ENCODE measurements around the gene SETD3. TPM values are rescaled to one million over a fixed set of nuclear protein-coding genes. Genes with fewer than 3 reads are reported as not detected.

Gene SETD3
- total RNA-seq, 4 donors from 2014 or later, result 76.3 to 110 (median 96.6) TPM

DNA sequence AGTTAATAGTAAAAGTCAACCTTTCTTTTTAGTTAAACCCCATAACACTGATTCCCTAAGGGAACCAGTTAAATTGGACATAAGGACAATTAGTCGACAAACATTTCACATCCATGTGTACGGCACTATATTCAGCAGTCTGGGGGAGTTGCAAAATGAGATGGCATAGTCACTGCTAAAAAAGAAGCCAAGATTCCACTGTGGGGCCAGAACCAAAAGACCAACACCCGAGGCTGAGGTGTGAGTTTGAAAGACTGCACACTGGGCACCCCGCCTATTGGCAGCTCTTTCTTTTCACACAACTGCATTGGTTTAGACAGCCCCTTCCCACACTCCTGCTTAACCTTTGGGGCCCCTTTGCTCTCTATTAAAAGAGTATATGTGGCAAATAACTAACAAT is 16.7 kb downstream of the SETD3 start:
- TF ChIP-seq, protein P1, sequence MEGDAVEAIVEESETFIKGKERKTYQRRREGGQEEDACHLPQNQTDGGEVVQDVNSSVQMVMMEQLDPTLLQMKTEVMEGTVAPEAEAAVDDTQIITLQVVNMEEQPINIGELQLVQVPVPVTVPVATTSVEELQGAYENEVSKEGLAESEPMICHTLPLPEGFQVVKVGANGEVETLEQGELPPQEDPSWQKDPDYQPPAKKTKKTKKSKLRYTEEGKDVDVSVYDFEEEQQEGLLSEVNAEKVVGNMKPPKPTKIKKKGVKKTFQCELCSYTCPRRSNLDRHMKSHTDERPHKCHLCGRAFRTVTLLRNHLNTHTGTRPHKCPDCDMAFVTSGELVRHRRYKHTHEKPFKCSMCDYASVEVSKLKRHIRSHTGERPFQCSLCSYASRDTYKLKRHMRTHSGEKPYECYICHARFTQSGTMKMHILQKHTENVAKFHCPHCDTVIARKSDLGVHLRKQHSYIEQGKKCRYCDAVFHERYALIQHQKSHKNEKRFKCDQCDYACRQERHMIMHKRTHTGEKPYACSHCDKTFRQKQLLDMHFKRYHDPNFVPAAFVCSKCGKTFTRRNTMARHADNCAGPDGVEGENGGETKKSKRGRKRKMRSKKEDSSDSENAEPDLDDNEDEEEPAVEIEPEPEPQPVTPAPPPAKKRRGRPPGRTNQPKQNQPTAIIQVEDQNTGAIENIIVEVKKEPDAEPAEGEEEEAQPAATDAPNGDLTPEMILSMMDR (IDR thresholded peaks at IDR 0.05; ENCODE audit: low read depth), result no peak

DNA sequence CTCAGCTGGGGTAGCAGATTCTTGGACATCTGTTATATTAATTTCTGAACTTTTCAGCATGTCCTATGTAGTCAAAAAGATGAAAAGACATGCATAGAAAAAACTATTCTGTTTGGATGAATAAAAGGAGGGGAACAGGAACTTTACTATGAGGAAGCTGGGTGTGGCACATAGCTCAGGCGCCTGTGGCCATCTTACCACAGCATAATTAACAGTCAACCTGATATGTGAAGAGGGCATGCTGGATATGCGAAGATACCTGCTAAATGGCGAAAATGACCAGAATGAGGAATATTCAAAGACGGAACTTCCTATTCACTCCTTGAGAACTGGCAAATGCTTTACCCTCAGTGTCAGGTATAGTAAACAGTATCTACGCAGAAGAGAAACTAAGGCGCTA is 18.4 kb downstream of the SETD3 start:
- TF ChIP-seq, protein P1 (IDR thresholded peaks at IDR 0.05; ENCODE audit: low read depth), result no peak

- TF ChIP-seq, protein P1 (IDR thresholded peaks at IDR 0.05; ENCODE audit: low read depth), result no peak
Observed at GRCh38 chr14:99461411-99462085, 19.1 kb downstream of the SETD3 start.

GRCh38 chr14:99460793-99461192 is 19.9 kb downstream of the SETD3 start:
- TF ChIP-seq, protein P1 (IDR thresholded peaks at IDR 0.05; ENCODE audit: low read depth), result no peak

DNA sequence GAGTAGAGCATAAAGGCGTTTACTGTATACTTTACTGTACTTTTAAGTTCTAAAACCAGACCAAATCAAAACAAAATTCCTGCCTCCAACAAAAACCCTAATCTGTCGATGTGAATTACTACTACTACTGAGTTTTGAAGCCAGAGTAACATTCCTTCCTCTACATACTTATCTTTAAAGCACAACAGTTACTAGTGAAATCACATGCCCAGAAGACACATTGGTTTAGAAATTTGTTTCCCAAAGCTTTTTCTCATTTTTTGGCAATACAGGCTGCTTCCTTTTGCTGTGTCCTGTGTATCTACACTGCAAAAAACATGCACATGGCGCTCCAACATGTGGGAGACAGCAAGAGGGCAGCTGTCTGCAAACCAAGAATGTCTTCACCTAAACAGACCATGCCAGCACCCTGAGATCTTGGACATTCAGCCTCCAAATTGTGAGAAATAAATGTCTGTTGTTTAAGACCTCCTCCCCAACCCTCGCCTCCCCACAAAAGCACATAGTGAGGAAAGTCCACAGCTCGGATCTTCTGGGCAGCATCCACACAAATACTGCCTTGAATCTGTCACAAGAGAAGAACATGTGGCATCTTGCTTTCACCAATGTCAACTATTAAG is 21.1 kb downstream of the SETD3 start:
- TF ChIP-seq, protein P1 (IDR thresholded peaks at IDR 0.05; ENCODE audit: low read depth), result no peak

- TF ChIP-seq, protein P1 (IDR thresholded peaks at IDR 0.05; ENCODE audit: low read depth), result no peak
Observed at GRCh38 chr14:99454246-99454645, 26.4 kb downstream of the SETD3 start.

- TF ChIP-seq, protein P1 (IDR thresholded peaks at IDR 0.05; ENCODE audit: low read depth), result no peak
Observed at GRCh38 chr14:99452968-99453367, 27.7 kb downstream of the SETD3 start.
